Esophagus (tissue), 2 donors: ENCODE data around the gene PIGZ. TPM values are rescaled to one million over a fixed set of nuclear protein-coding genes. Genes with fewer than 3 reads are reported as not detected.

Experiments
- H3K27ac ChIP-seq, 2 donors: one replicate each; pipeline ENCODE4 v1.5.1; 2013; ENCODE audit warnings: low read depth in 2 of 2, mild to moderate bottlenecking in 2 of 2, inconsistent platforms in 1 of 2, low read length in 1 of 2, moderate library complexity in 1 of 2
- H3K27me3 ChIP-seq, 2 donors: one replicate each; pipeline ENCODE4 v1.6.1; 2013; ENCODE audit warnings: low read length in 2 of 2, control low read depth in 1 of 2, mild to moderate bottlenecking in 1 of 2; ENCODE audit not compliant: insufficient read depth in 2 of 2, control insufficient read depth in 1 of 2
- H3K36me3 ChIP-seq, 2 donors: one replicate each; pipeline ENCODE4 v1.6.1; 2013; ENCODE audit warnings: low read length in 1 of 2; ENCODE audit not compliant: control insufficient read depth in 2 of 2, insufficient read depth in 2 of 2
- H3K4me1 ChIP-seq, 2 donors: one replicate each; pipeline ENCODE4 v1.6.1; 2013; ENCODE audit warnings: low read length in 1 of 2; ENCODE audit not compliant: control insufficient read depth in 2 of 2, insufficient read depth in 2 of 2
- H3K4me3 ChIP-seq, 2 donors: one replicate each; pipeline ENCODE4 v1.5.1; 2013; ENCODE audit warnings: low read length in 2 of 2, mild to moderate bottlenecking in 2 of 2, low read depth in 1 of 2, moderate library complexity in 1 of 2
- H3K9me3 ChIP-seq, 2 donors: one replicate each; pipeline ENCODE4 v1.6.1; 2013; ENCODE audit warnings: mild to moderate bottlenecking in 2 of 2, low read depth in 1 of 2, low read length in 1 of 2, moderate library complexity in 1 of 2; ENCODE audit not compliant: control insufficient read depth in 2 of 2, insufficient read depth in 1 of 2
- WGBS, 2 donors: extraction: QIAGEN DNeasy Blood & Tissue Kit; methylation state at CpG; one replicate each; pipeline ENCODE4 v1.1.7; 2013; 5-methylcytosine and 5-hydroxymethylcytosine counted together
- polyA plus RNA-seq, 2 donors: library from polyadenylated mRNA; stranded (reverse); fragments of 200-250 nt; gene quantifications; one replicate each; pipeline ENCODE4 v1.2.3, GENCODE V29; 2013
- donor health status: healthy with polysubstance abuse.
- donor health status: Bipolar disorder and iron deficiency.

Gene PIGZ
- polyA plus RNA-seq, 2 donors: 2.2 to 3.6 TPM

DNA sequence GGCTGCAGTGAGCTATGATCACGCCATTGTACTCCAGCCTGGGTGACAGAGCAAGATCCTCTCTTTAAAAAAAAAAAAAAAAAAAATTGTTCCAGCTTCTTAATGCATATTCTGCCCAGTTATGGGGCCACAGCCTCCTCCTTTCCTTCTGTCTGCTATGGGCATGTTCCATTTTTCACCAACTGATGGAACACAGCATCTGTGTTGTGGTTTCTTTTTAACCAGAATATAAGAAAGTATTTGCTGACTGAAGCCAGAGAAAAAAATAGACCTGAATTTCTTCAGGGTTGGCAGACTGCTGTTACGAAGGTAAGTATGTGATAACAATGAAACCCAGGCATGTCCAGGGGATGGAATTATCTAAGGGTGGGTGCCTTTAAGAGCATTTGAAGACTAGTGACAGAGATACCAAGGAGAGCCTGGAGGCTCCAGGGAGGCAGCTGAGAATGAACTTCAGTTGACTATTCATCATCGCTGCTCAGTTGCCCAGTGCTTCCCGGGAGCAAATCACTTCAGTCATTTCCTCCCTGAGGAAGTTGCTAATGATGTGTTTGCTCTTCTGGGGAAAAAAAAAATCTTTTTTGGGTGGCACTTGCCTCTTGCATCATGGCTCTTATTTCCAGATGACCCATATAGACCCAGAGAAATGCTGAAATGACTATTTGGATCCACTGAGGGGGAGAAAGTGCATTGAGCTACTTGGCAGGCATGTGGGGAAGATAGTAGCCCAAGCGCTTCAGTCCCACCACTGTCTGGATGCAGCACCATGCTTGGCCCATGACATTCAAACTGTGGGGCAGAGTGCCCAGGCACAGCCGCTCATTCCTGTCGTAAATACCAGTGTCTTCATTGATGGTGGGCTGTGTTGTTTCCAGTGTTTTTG lies 40.8 kb downstream of the PIGZ start:
- H3K4me1 ChIP-seq: no peaks in the 10 kb centered on the region
- 93 to 95% methylated on average over 7 of the region's 7 CpGs for WGBS, 2 donors
- H3K27me3 ChIP-seq: no peaks in the 10 kb centered on the region
- peaks cover 10 to 13% of the 10 kb centered on the region in 2 donors for H3K36me3 ChIP-seq
- H3K27ac ChIP-seq: no peak overlapping the region
- no peak overlapping the region for H3K4me3 ChIP-seq
- no peaks in the 10 kb centered on the region for H3K9me3 ChIP-seq

DNA sequence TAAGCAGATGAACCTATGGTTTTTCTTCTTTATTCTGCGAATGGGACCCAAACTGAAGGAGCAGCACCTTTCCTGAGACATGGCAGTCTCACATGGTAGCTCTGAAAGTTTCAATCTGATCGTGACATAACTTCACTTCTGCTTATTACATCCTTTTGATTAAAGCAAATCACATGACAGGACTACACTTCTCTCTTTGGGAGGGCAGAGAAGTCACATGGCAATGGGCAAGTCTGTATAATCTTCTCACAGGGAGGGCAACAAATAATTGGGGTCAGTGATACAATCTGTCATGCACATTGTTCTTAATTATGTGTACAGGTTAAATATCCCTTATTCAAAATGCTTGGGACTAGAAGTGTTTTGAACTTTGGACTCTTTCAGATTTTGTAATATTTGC lies 47.9 kb downstream of the PIGZ start:
- WGBS, 2 donors: 56 to 86% methylated on average over 2 of the region's 2 CpGs
- peaks cover 0 to 3% of the 10 kb centered on the region in 2 donors for H3K36me3 ChIP-seq
- no peak overlapping the region for H3K4me3 ChIP-seq
- H3K4me1 ChIP-seq: no peaks in the 10 kb centered on the region
- no peaks in the 10 kb centered on the region for H3K27me3 ChIP-seq
- no peaks in the 10 kb centered on the region for H3K9me3 ChIP-seq
- no peak overlapping the region for H3K27ac ChIP-seq

DNA sequence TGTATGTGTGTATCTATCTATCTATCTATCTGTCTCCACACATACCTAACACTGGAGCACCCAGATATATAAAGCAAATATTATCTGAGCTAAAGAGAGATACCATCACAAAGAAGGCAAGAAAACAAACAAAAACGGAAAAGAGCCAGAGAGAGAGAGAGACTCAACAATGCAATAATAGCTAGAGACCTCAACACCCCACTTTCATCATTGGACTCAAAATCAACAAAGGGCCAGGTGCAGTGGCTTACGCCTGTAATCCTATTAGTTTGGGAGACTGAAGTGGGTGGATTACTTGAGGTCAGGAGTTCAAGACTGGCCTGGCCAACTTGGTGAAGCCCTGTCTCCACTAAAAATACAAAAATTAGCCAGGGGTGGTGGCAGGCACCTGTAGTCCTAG lies 49.7 kb downstream of the PIGZ start:
- Histone ChIP-seq H3K4me1 (no peaks in the 10 kb centered on the region), H3K9me3 (no peaks in the 10 kb centered on the region), H3K36me3 (peaks cover 0 to 9% of the 10 kb centered on the region in 2 donors), H3K4me3 (no peak overlapping the region), H3K27ac (no peak overlapping the region), H3K27me3 (no peaks in the 10 kb centered on the region)
- 73 to 90% methylated on average over 2 of the region's 2 CpGs for WGBS, 2 donors

DNA sequence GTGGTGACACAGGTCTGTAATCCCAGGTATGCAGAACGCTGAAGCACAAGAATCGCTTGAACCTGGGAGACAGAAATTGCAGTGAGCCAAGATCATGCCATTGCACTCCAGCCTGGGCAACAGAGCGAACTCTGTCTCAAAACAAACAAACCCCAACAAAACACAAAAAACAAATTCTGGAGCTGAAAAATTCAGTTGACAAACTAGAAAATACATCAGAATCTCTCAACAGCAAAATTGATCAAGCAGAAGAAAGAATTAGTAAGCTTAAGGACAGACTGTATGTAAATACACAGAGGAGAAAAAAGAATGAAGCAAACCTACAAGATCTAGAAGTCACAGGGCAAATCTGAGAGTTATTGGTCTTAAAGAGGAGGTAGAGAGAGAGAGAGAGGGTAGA lies 51.6 kb downstream of the PIGZ start:
- WGBS, 2 donors: 93 to 98% methylated on average over 3 of the region's 3 CpGs
- H3K27me3 ChIP-seq: no peaks in the 10 kb centered on the region

DNA sequence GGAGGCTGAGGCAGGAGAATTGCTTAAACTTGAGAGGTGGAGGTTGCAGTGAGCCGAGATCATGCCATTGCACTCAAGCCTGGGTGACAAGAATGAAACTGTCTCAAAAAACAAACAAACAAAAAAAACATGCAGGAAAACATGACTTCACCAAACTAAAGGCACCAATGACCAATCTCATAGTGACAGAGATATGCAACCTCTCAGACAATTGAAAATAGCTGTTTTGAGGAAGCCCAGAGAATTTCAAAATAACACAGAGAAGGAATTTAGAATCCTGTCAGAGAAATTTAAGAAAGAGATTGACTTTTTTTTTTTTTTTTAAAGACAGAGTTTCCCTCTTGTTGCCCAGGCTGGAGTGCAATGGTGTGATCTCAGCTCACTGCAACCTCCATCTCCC lies 52.4 kb downstream of the PIGZ start:
- Histone ChIP-seq H3K36me3 (peaks cover 0 to 7% of the 10 kb centered on the region in 2 donors), H3K27me3 (no peaks in the 10 kb centered on the region), H3K9me3 (no peaks in the 10 kb centered on the region), H3K4me1 (no peaks in the 10 kb centered on the region), H3K4me3 (no peak overlapping the region), H3K27ac (no peak overlapping the region)
- WGBS, 2 donors: 88 to 95% methylated on average over 1 of the region's 1 CpG

More for the DNA sequence above, 51.6 kb downstream of the PIGZ start:
- H3K36me3 ChIP-seq: peaks cover 0 to 7% of the 10 kb centered on the region in 2 donors
- no peak overlapping the region for H3K4me3 ChIP-seq
- no peaks in the 10 kb centered on the region for H3K9me3 ChIP-seq
- H3K4me1 ChIP-seq: no peaks in the 10 kb centered on the region
- H3K27ac ChIP-seq: no peak overlapping the region

DNA sequence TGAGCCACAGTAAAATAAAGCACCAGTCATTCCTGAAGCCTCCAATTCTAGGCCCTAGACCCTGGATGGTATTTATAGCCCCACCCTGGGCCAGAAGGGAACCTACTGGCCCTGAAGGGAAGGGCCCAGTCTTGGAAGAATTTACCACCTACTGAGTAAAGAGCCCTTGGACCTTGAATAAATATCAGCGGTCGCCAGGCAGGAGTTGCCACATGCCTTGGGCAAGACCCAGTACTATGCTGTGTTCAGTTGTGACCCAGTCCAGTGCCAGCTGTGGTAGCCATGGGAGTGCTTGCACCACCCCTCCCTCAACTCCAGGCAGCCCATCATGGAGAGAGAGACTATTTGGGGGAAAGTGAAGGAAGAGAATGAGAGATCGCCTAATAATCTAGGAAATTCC lies 53.3 kb downstream of the PIGZ start:
- H3K4me3 ChIP-seq: no peak overlapping the region
- 98 to 100% methylated on average over 3 of the region's 3 CpGs for WGBS, 2 donors
- H3K36me3 ChIP-seq: peaks cover 0 to 7% of the 10 kb centered on the region in 2 donors
- H3K9me3 ChIP-seq: no peaks in the 10 kb centered on the region
- H3K27me3 ChIP-seq: no peaks in the 10 kb centered on the region
- H3K27ac ChIP-seq: no peak overlapping the region
- no peaks in the 10 kb centered on the region for H3K4me1 ChIP-seq

DNA sequence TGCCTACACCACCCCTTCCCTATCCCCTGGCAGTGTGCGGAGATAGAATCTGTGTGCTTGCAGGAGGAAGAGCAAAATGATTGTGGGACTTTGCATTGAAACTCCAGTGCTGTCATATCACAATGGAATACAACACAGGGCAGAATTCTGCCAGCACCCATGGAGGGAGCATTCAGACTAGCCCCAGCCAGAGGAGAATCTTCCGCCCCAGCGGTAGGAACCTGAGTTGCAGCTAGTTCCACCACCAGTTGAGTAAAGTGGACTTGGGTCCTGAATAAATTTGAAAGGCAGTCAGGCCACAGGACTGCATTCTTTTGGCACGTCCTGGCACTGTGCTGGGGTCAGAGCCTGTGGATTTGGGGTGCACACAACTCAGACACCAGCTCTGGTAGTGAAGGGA lies 53.8 kb downstream of the PIGZ start:
- Histone ChIP-seq H3K4me1 (no peaks in the 10 kb centered on the region), H3K36me3 (peaks cover 0 to 7% of the 10 kb centered on the region in 2 donors), H3K27me3 (no peaks in the 10 kb centered on the region), H3K27ac (no peak overlapping the region), H3K9me3 (no peaks in the 10 kb centered on the region), H3K4me3 (no peak overlapping the region)
- WGBS, 2 donors: 96% methylated on average over 4 of the region's 4 CpGs

DNA sequence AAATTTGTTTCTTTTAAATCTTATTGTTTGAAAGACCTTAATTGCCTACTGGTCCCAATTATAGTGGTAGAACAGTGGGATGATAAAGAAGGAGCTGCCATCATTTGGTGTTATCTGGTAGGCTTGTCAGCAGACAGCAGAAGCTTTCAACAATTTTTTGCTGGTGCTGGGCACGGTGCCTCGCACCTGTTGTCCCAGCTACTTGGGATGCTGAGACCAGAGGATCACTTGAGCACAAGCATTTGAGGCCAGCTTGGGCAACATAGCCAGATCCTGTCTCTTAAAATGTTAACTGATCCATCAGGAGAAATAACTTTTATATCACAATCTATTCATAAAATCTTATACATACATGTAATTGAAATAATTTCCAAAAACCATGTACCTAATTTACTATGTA lies 64.9 kb downstream of the PIGZ start:
- Histone ChIP-seq H3K27me3 (no peaks in the 10 kb centered on the region), H3K9me3 (no peaks in the 10 kb centered on the region), H3K36me3 (peaks cover 3 to 14% of the 10 kb centered on the region in 2 donors), H3K27ac (no peak overlapping the region), H3K4me3 (no peak overlapping the region), H3K4me1 (no peaks in the 10 kb centered on the region)
- 97 to 98% methylated on average over 2 of the region's 2 CpGs for WGBS, 2 donors

DNA sequence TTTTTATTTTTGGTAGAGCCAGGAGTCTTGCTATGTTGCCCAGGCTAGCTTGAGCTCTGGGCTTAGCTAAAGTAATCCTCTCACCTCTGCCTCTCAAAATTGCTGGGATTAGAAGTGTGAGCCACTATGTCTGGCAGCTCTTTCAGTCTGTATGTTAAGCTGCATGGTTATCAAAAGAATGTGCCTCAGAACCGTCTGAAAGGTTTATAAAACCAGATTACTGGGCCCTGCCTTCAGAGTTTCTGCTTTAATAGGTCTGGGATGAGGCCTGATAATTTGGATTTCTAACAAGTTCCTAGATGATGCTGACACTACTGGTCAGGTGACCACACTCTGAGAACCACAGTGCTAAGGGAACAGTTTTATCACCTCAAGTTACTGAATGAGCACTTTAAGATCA lies 66.3 kb downstream of the PIGZ start:
- Histone ChIP-seq H3K9me3 (no peaks in the 10 kb centered on the region), H3K27ac (no peak overlapping the region), H3K36me3 (peaks cover 3 to 14% of the 10 kb centered on the region in 2 donors), H3K27me3 (no peaks in the 10 kb centered on the region), H3K4me3 (no peak overlapping the region), H3K4me1 (no peaks in the 10 kb centered on the region)
- WGBS, 2 donors: 85 to 86% methylated on average over 1 of the region's 1 CpG

DNA sequence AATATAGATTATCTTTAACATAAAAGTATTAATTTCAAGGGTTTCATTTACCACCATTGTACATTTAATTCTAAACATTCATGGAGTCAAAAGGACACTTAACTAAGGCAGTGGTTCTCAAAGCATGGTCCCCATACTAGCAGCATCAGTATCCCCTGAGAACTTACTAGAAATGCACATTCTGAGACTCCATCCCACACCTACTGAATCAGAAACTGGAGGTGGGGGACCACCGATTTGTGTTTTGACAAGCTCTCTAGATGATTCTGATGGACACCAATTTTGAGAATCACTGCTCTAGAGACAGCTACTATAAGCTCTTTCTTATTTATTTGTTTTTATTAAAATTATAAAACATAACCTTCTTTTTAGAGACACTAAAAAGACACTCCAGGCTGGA lies 66.9 kb downstream of the PIGZ start:
- peaks cover 3 to 14% of the 10 kb centered on the region in 2 donors for H3K36me3 ChIP-seq
- 85% methylated on average over 1 of the region's 1 CpG for WGBS, 2 donors

More for the DNA sequence above, 66.9 kb downstream of the PIGZ start:
- Histone ChIP-seq H3K4me3 (no peak overlapping the region), H3K4me1 (no peaks in the 10 kb centered on the region), H3K9me3 (no peaks in the 10 kb centered on the region), H3K27ac (no peak overlapping the region), H3K27me3 (no peaks in the 10 kb centered on the region)
